ENCODE results near the gene GLI3. TPM values are rescaled to one million over a fixed set of nuclear protein-coding genes. Genes with fewer than 3 reads are reported as not detected.

GLI3 gene
- total and polyA plus RNA-seq, 10 of the 15 experiments (the other 5 are each of a cell fraction or from before 2014, with no cell fraction given) = 0.01 TPM; not detected in 8

GRCh38 chr7:42174391-42174912 lies 62.6 kb downstream of the GLI3 start:
- CTCF ChIA-PET = no interaction called here
- RAD21 ChIA-PET (ENCODE audit: unreplicated experiment) = no interaction called here
- TF ChIP-seq MAX (IDR thresholded peaks at IDR 0.05; ENCODE audit: low read depth, low read length) = no peak
- no peak for TF ChIP-seq SUZ12 (IDR thresholded peaks at IDR 0.05; ENCODE audit: unreplicated experiment)
- TF ChIP-seq HDGF (IDR thresholded peaks at IDR 0.05) = no peak
- ATAC-seq (no peak), DNase-seq (ENCODE audit: low read depth, low spot score) (no peak), FAIRE-seq (no peak)
- SMC1A ChIA-PET (ENCODE audit: uncharacterized antibody, unreplicated experiment) = no interaction called here
- no peaks in the 10 kb centered on the region for H3K9me3 ChIP-seq (replicated peaks; ENCODE audit: control insufficient read depth, insufficient read depth, low read length)
- intact Hi-C loops (cut with micrococcal nuclease; ENCODE audit: unreplicated experiment) = no loop called here
- no peak overlapping the region for H3K4me3 ChIP-seq
- 31% methylated on average over 20 of the region's 20 CpGs for WGBS (ENCODE audit: insufficient coverage, insufficient replicate concordance, low lambda C conversion rate, missing lambda C conversion rate)
- H2AFZ ChIP-seq (ENCODE audit: control insufficient read depth, low read depth, low read length) = no peak overlapping the region
- H4K20me1 ChIP-seq (ENCODE audit: control insufficient read depth, insufficient read depth) = no peaks in the 10 kb centered on the region
- no peak overlapping the region for H3K9ac ChIP-seq (ENCODE audit: control insufficient read depth, insufficient read depth, low read length)
- in situ Hi-C loops (cut with MboI) = no loop called here
- H3K27me3 ChIP-seq (replicated peaks in 1 of 2; ENCODE audit: control insufficient read depth in 2 of 2, insufficient read depth in 2 of 2, low read length in 1 of 2) = no peaks in the 10 kb centered on the region; a peak in 1 of 4 replicates
- POLR2A ChIA-PET = no interaction called here
- H3K4me2 ChIP-seq (ENCODE audit: control insufficient read depth, insufficient read depth) = no peak overlapping the region
- H3K4me1 ChIP-seq (ENCODE audit: control insufficient read depth, insufficient read depth, low read length) = no peaks in the 10 kb centered on the region
- BruUV-seq (replicated peaks) = no TSS peak
- no peak overlapping the region for H3K27ac ChIP-seq (ENCODE audit: control insufficient read depth, insufficient read depth)
- no peaks in the 10 kb centered on the region for H3K36me3 ChIP-seq (ENCODE audit: control insufficient read depth in 2 of 2, insufficient read depth in 2 of 2, low read length in 1 of 2)
- H3K79me2 ChIP-seq (ENCODE audit: control insufficient read depth, insufficient read depth, low read length) = no peaks in the 10 kb centered on the region

- Histone ChIP-seq H2AFZ (ENCODE audit: control insufficient read depth, low read depth, low read length) (no peak overlapping the region), H3K4me3 (no peak overlapping the region), H3K9me3 (replicated peaks; ENCODE audit: control insufficient read depth, insufficient read depth, low read length) (no peaks in the 10 kb centered on the region), H4K20me1 (ENCODE audit: control insufficient read depth, insufficient read depth) (no peaks in the 10 kb centered on the region), H3K27me3 (replicated peaks in 1 of 2; ENCODE audit: control insufficient read depth in 2 of 2, insufficient read depth in 2 of 2, low read length in 1 of 2) (no peaks in the 10 kb centered on the region), H3K27ac (ENCODE audit: control insufficient read depth, insufficient read depth) (no peak overlapping the region), H3K79me2 (ENCODE audit: control insufficient read depth, insufficient read depth, low read length) (no peaks in the 10 kb centered on the region), H3K9ac (ENCODE audit: control insufficient read depth, insufficient read depth, low read length) (no peak overlapping the region), H3K4me2 (ENCODE audit: control insufficient read depth, insufficient read depth) (no peak overlapping the region), H3K4me1 (ENCODE audit: control insufficient read depth, insufficient read depth, low read length) (no peaks in the 10 kb centered on the region), H3K36me3 (ENCODE audit: control insufficient read depth in 2 of 2, insufficient read depth in 2 of 2, low read length in 1 of 2) (no peaks in the 10 kb centered on the region)
- intact Hi-C loops (cut with micrococcal nuclease; ENCODE audit: unreplicated experiment) (no loop called here), in situ Hi-C loops (cut with MboI) (no loop called here)
- FAIRE-seq = no peak
- RAD21 ChIA-PET (ENCODE audit: unreplicated experiment) = no interaction called here
- no TSS peak for BruUV-seq (replicated peaks)
- CTCF ChIA-PET = no interaction called here
- SMC1A ChIA-PET (ENCODE audit: uncharacterized antibody, unreplicated experiment) = no interaction called here
- POLR2A ChIA-PET = no interaction called here
- no peak for ATAC-seq
- TF ChIP-seq NR2C2 (IDR thresholded peaks at IDR 0.05; ENCODE audit: borderline replicate concordance, control insufficient read depth, insufficient read length, low read depth) = no peak
- DNase-seq (ENCODE audit: low read depth, low spot score) = no peak
Measured at GRCh38 chr7:42170724-42171123, 66.3 kb downstream of the GLI3 start.

All from GM12878 (cell line).